Measurements from ENCODE around the gene FOXP1.

Gene FOXP1

GRCh38 chr3:71511037-71511436 is 72.5 kb downstream of the FOXP1 start:
- H3K9ac ChIP-seq (ENCODE audit: low read length), result no peak overlapping the region

DNA sequence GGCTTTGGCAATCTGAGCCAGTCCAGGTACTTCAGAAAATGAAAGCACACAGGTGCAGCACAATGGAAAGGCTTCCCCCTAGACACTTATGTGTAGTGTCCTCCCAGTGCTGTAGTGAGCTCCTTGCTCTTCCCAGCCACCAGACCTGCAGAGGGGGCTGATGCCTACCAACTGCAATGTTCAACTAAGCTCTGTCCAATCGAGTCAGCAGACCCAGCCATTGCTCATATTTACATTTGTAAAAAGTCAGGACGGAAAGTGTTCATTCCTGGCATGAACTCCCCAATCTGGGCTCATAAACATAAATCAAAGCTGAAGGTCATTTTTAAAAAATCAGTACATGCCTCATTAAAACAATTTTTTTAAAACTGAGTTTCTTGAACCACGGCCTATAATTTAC is 73.0 kb downstream of the FOXP1 start:
- H3K4me2 ChIP-seq (ENCODE audit: low read length), result no peak overlapping the region
- no peaks in the 10 kb centered on the region for H3K36me3 ChIP-seq (replicated peaks; ENCODE audit: low read depth, low read length)
- TF ChIP-seq EZH2phosphoT487 (IDR thresholded peaks at IDR 0.05; ENCODE audit: low read depth) (no peak), CTCF (IDR thresholded peaks at IDR 0.05; ENCODE audit: low read depth, low read length) (no peak)
- H4K20me1 ChIP-seq (ENCODE audit: insufficient read depth, low read length), result no peaks in the 10 kb centered on the region
- H3K4me3 ChIP-seq (ENCODE audit: low read length), result no peak overlapping the region
- no peaks in the 10 kb centered on the region for H3K79me2 ChIP-seq (ENCODE audit: low read length)
- H2AFZ ChIP-seq (ENCODE audit: low read depth, low read length), result no peak overlapping the region
- no peaks in the 10 kb centered on the region for H3K9me3 ChIP-seq (ENCODE audit: insufficient read depth, low read length)
- peaks cover 34% of the 10 kb centered on the region for H3K27me3 ChIP-seq (ENCODE audit: low read depth, low read length)
- no peak overlapping the region for H3K27ac ChIP-seq (ENCODE audit: low read length)
- H3K4me1 ChIP-seq (ENCODE audit: low read length), result peaks cover 8% of the 10 kb centered on the region
- H3K9ac ChIP-seq (ENCODE audit: low read length), result no peak overlapping the region

More at GRCh38 chr3:71511037-71511436, 72.5 kb downstream of the FOXP1 start:
- no peak overlapping the region for H3K4me3 ChIP-seq (ENCODE audit: low read length)
- H2AFZ ChIP-seq (ENCODE audit: low read depth, low read length), result no peak overlapping the region
- TF ChIP-seq CTCF (IDR thresholded peaks at IDR 0.05; ENCODE audit: low read depth, low read length) (no peak), EZH2phosphoT487 (IDR thresholded peaks at IDR 0.05; ENCODE audit: low read depth) (no peak)
- no peak overlapping the region for H3K27ac ChIP-seq (ENCODE audit: low read length)
- H3K36me3 ChIP-seq (replicated peaks; ENCODE audit: low read depth, low read length), result no peaks in the 10 kb centered on the region
- H3K9me3 ChIP-seq (ENCODE audit: insufficient read depth, low read length), result no peaks in the 10 kb centered on the region
- peaks cover 8% of the 10 kb centered on the region for H3K4me1 ChIP-seq (ENCODE audit: low read length)
- no peaks in the 10 kb centered on the region for H3K79me2 ChIP-seq (ENCODE audit: low read length)
- H4K20me1 ChIP-seq (ENCODE audit: insufficient read depth, low read length), result no peaks in the 10 kb centered on the region
- H3K27me3 ChIP-seq (ENCODE audit: low read depth, low read length), result peaks cover 29% of the 10 kb centered on the region
- H3K4me2 ChIP-seq (ENCODE audit: low read length), result no peak overlapping the region

- Histone ChIP-seq H3K4me3 (ENCODE audit: low read length) (no peak overlapping the region), H2AFZ (ENCODE audit: low read depth, low read length) (no peak overlapping the region), H3K9me3 (ENCODE audit: insufficient read depth, low read length) (no peaks in the 10 kb centered on the region), H3K36me3 (replicated peaks; ENCODE audit: low read depth, low read length) (no peaks in the 10 kb centered on the region), H4K20me1 (ENCODE audit: insufficient read depth, low read length) (no peaks in the 10 kb centered on the region), H3K9ac (ENCODE audit: low read length) (no peak overlapping the region), H3K27ac (ENCODE audit: low read length) (no peak overlapping the region), H3K4me1 (ENCODE audit: low read length) (peaks cover 8% of the 10 kb centered on the region), H3K27me3 (ENCODE audit: low read depth, low read length) (peaks cover 38% of the 10 kb centered on the region), H3K4me2 (ENCODE audit: low read length) (no peak overlapping the region), H3K79me2 (ENCODE audit: low read length) (no peaks in the 10 kb centered on the region)
- TF ChIP-seq EZH2phosphoT487 (IDR thresholded peaks at IDR 0.05; ENCODE audit: low read depth) (no peak), CTCF (IDR thresholded peaks at IDR 0.05; ENCODE audit: low read depth, low read length) (no peak)
These were observed 74.5 kb downstream of the FOXP1 start for GRCh38 chr3:71509066-71509465.

DNA sequence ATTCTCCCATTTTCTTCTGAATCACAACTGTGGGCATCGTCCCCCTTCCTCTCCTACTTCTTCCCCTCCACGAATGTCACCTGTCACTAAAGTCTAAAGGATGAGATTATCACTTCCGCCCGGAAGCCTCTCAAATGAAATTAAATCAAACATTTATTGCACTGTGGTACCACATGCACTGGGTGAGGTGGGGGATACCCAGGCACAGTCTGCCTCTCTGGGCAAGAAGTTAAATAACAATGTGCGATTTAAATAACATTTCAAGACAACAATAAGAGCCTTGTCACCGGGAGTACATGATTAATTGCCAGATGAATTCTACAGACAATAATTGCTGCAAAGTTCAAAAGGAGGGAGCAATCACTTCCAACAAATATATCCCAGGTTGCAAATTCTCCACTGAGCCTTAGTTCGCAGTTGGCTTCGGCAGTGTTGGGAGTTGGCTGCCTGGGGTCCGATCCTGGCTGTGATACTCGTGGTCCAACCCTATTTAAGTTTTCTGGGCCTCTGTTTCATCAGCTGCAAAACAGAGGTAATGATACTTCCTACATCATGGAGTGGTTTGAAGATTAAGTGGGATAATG is 77.7 kb downstream of the FOXP1 start:
- H3K27ac ChIP-seq (ENCODE audit: low read length), result no peak overlapping the region
- no peaks in the 10 kb centered on the region for H3K79me2 ChIP-seq (ENCODE audit: low read length)
- H3K4me1 ChIP-seq (ENCODE audit: low read length), result no peaks in the 10 kb centered on the region
- no peaks in the 10 kb centered on the region for H3K9me3 ChIP-seq (ENCODE audit: insufficient read depth, low read length)
- H3K36me3 ChIP-seq (replicated peaks; ENCODE audit: low read depth, low read length), result no peaks in the 10 kb centered on the region
- TF ChIP-seq EZH2phosphoT487 (IDR thresholded peaks at IDR 0.05; ENCODE audit: low read depth) (no peak), CTCF (IDR thresholded peaks at IDR 0.05; ENCODE audit: low read depth, low read length) (no peak)
- H2AFZ ChIP-seq (ENCODE audit: low read depth, low read length), result no peak overlapping the region
- H3K9ac ChIP-seq (ENCODE audit: low read length), result no peak overlapping the region
- no peaks in the 10 kb centered on the region for H4K20me1 ChIP-seq (ENCODE audit: insufficient read depth, low read length)
- peaks cover 26% of the 10 kb centered on the region for H3K27me3 ChIP-seq (ENCODE audit: low read depth, low read length)
- H3K4me2 ChIP-seq (ENCODE audit: low read length), result no peak overlapping the region
- H3K4me3 ChIP-seq (ENCODE audit: low read length), result no peak overlapping the region

All from OCI-LY3 (cell line).